Prostate gland (tissue), 2 donors: Measurements from ENCODE around the gene IFNAR1. TPM values are rescaled to one million over a fixed set of nuclear protein-coding genes. Genes with fewer than 3 reads are reported as not detected.
"Not testable (repeated sequence)": the region's sequence is repeated elsewhere in the genome, so short reads cannot be mapped to it uniquely, and the experiment has no call there.

Experiments used
- DNase-seq: peaks from one replicate; pipeline ENCODE4 v3.0.0-alpha.2; 2019; ENCODE audit warnings: low spot score
- H3K27ac ChIP-seq, 2 donors: fragments of 200-600 bp; sonication (generic); 2 replicates each; pipeline ENCODE4 v1.5.1; 2017 to 2019
- H3K27me3 ChIP-seq: fragments of 200-600 bp; sonication (generic); replicated peaks from 2 replicates; pipeline ENCODE4 v1.5.1; 2019; ENCODE audit not compliant: insufficient read depth
- H3K36me3 ChIP-seq, 2 donors: fragments of 200-600 bp; sonication (generic); 1 replicate in 1 of 2; 2 replicates in 1 of 2; pipeline versions ENCODE4 v1.5.1 to v1.8.1; 2017 to 2019
- H3K4me1 ChIP-seq: fragments of 200-600 bp; sonication (generic); replicated peaks from 2 replicates; pipeline ENCODE4 v1.5.1; 2019
- H3K4me3 ChIP-seq, 2 donors: fragments of 200-600 bp; sonication (generic); 2 replicates each; pipeline ENCODE4 v1.5.1; 2017 to 2019
- H3K9me3 ChIP-seq: fragments of 200-600 bp; sonication (generic); 2 replicates; pipeline ENCODE4 v1.5.1; 2017
- POLR2A ChIP-seq: fragments of 450-650 bp; IDR thresholded peaks from one replicate; pipeline ENCODE4 v1.6.1; 2016; ENCODE audit warnings: antibody characterized with exemption, mild to moderate bottlenecking
- POLR2AphosphoS5 ChIP-seq: sonication (generic); formaldehyde crosslinking; IDR thresholded peaks from one replicate; pipeline ENCODE4 v1.6.1; 2017; ENCODE audit warnings: antibody characterized with exemption
- WGBS: methylation state at CpG from one replicate; pipeline ENCODE4 v1.1.5; 2018; 5-methylcytosine and 5-hydroxymethylcytosine counted together
- intact Hi-C: fragments of 100-400 bp; cut with DNase I; formaldehyde crosslinking; loops from one replicate; pipeline ENCODE4 v1.14.2; 2022
- total RNA-seq, 2 donors: library from RNA; depleted of rRNA; stranded (reverse); fragments of >200 nt; gene quantifications; one replicate each; pipeline ENCODE4 v1.1.0, GENCODE V29; 2016
- TF ChIP-seq, protein P1 (sequence below), 4 experiments: fragments of 200-600 bp in 2 of 4; fragments of 450-650 bp in 2 of 4; sonication (generic) in 2 of 4; IDR thresholded peaks; 1 replicate in 3 of 4; 2 replicates in 1 of 4; pipeline ENCODE4 v1.5.1; 2016 to 2019; ENCODE audit warnings: antibody characterized with exemption in 4 of 4, mild to moderate bottlenecking in 2 of 4, moderate library complexity in 2 of 4

Gene IFNAR1
- total RNA-seq, 2 donors from 2014 or later, result 29.8 to 34.4 TPM

- intact Hi-C loops, result no loop called here
- 84% methylated on average over 5 of the region's 5 CpGs for WGBS
Measured at GRCh38 chr21:33315946-33316710, 8.6 kb upstream of the IFNAR1 start.

DNA sequence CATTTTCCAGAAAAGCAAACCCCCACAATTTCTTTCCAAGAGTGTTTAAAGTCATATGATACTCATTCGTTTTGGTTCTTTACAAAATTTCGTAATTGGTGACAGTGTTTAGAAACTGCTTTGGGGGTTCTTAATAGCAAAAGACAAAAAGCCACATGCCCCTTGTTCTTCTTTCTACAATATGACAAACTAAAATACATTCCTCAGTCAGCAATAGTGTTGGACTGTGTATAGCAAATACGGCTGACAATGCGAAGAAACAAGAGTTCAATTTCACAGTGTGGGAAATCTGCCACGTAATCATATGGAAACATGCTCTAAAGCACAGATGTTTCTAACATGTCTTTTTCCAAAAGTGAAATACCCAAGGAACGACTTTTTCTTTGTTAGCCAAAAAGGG lies 7.6 kb upstream of the IFNAR1 start:
- TF ChIP-seq POLR2A (no peak), POLR2AphosphoS5 (no peak)
- TF ChIP-seq, protein P1, sequence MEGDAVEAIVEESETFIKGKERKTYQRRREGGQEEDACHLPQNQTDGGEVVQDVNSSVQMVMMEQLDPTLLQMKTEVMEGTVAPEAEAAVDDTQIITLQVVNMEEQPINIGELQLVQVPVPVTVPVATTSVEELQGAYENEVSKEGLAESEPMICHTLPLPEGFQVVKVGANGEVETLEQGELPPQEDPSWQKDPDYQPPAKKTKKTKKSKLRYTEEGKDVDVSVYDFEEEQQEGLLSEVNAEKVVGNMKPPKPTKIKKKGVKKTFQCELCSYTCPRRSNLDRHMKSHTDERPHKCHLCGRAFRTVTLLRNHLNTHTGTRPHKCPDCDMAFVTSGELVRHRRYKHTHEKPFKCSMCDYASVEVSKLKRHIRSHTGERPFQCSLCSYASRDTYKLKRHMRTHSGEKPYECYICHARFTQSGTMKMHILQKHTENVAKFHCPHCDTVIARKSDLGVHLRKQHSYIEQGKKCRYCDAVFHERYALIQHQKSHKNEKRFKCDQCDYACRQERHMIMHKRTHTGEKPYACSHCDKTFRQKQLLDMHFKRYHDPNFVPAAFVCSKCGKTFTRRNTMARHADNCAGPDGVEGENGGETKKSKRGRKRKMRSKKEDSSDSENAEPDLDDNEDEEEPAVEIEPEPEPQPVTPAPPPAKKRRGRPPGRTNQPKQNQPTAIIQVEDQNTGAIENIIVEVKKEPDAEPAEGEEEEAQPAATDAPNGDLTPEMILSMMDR (IDR thresholded peaks at IDR 0.05), result no peak

More at GRCh38 chr21:33315946-33316710, 8.6 kb upstream of the IFNAR1 start:
- no peak overlapping the region for H3K27ac ChIP-seq
- no peaks in the 10 kb centered on the region for H3K36me3 ChIP-seq
- H3K27me3 ChIP-seq, result no peaks in the 10 kb centered on the region
- H3K4me3 ChIP-seq, result no peak overlapping the region
- H3K9me3 ChIP-seq, result no peaks in the 10 kb centered on the region
- DNase-seq, result no peak
- H3K4me1 ChIP-seq, result no peaks in the 10 kb centered on the region
- TF ChIP-seq POLR2AphosphoS5 (no peak), POLR2A (no peak)
- TF ChIP-seq, protein P1 (IDR thresholded peaks at IDR 0.05), result no peak

GRCh38 chr21:33317786-33318486 lies 6.8 kb upstream of the IFNAR1 start:
- no peaks in the 10 kb centered on the region for H3K9me3 ChIP-seq
- no peaks in the 10 kb centered on the region for H3K36me3 ChIP-seq
- WGBS, result 84% methylated on average over 14 of the region's 14 CpGs
- no peak for DNase-seq
- no peaks in the 10 kb centered on the region for H3K4me1 ChIP-seq
- no peaks in the 10 kb centered on the region for H3K27me3 ChIP-seq
- H3K27ac ChIP-seq, result no peak overlapping the region
- no peak overlapping the region for H3K4me3 ChIP-seq
- intact Hi-C loops, result no loop called here
- TF ChIP-seq POLR2AphosphoS5 (no peak), POLR2A (no peak)
- TF ChIP-seq, protein P1 (IDR thresholded peaks at IDR 0.05), result no peak

More for the DNA sequence above, 7.6 kb upstream of the IFNAR1 start:
- Histone ChIP-seq H3K4me3 (no peak overlapping the region), H3K36me3 (no peaks in the 10 kb centered on the region), H3K27me3 (no peaks in the 10 kb centered on the region), H3K27ac (no peak overlapping the region), H3K4me1 (no peaks in the 10 kb centered on the region), H3K9me3 (no peaks in the 10 kb centered on the region)
- WGBS, result 57% methylated on average over 6 of the region's 6 CpGs
- intact Hi-C loops, result no loop called here
- DNase-seq, result no peak

- not testable (repeated sequence) for H3K27ac ChIP-seq, H3K27me3 ChIP-seq, H3K4me1 ChIP-seq, DNase-seq, H3K4me3 ChIP-seq, H3K36me3 ChIP-seq, H3K9me3 ChIP-seq
- WGBS, result 89% methylated on average over 17 of the region's 17 CpGs
- intact Hi-C loops, result loop anchor here (10.0 kb wide), 1 partner anchor 116 kb away; no protein-coding TSS in a partner anchor
Measured at GRCh38 chr21:33321005-33321404, 3.8 kb upstream of the IFNAR1 start.

- not testable (repeated sequence) for H3K4me1 ChIP-seq, H3K4me3 ChIP-seq, H3K27me3 ChIP-seq, H3K9me3 ChIP-seq, DNase-seq, H3K27ac ChIP-seq, H3K36me3 ChIP-seq
- intact Hi-C loops, result loop anchor here (10.0 kb wide), 1 partner anchor 119 kb away; no protein-coding TSS in a partner anchor
Measured at GRCh38 chr21:33323610-33324009, 1.2 kb upstream of the IFNAR1 start.
